Ishikawa (cell line): ENCODE results near the gene ROBO3.

Experiments used
- CEBPB ChIP-seq: IDR thresholded peaks from 2 replicates; pipeline ENCODE4 v1.6.1; 2012
- CREB1 ChIP-seq: IDR thresholded peaks from 2 replicates; pipeline ENCODE4 v1.6.1; 2012; ENCODE audit warnings: low read depth
- EGR1 ChIP-seq: IDR thresholded peaks from 2 replicates; pipeline ENCODE4 v1.6.1; 2012
- EP300 ChIP-seq: IDR thresholded peaks from 2 replicates; pipeline ENCODE4 v1.6.1; 2012; ENCODE audit warnings: borderline replicate concordance
- FOXM1 ChIP-seq: IDR thresholded peaks from 2 replicates; pipeline ENCODE4 v1.6.1; 2012; ENCODE audit warnings: low read depth, borderline replicate concordance
- MAX ChIP-seq: IDR thresholded peaks from 2 replicates; pipeline ENCODE4 v1.6.1; 2012
- NFIC ChIP-seq: IDR thresholded peaks from 2 replicates; pipeline ENCODE4 v1.6.1; 2012
- RAD21 ChIP-seq: IDR thresholded peaks from 2 replicates; pipeline ENCODE4 v1.6.1; 2012; ENCODE audit warnings: low read depth
- TAF1 ChIP-seq: IDR thresholded peaks from 2 replicates; pipeline ENCODE4 v1.6.1; 2012; ENCODE audit warnings: low read depth, mild to moderate bottlenecking
- TCF12 ChIP-seq: IDR thresholded peaks from 2 replicates; pipeline ENCODE4 v1.6.1; 2012; ENCODE audit warnings: low read depth
- TEAD4 ChIP-seq: IDR thresholded peaks from 2 replicates; pipeline ENCODE4 v1.6.1; 2012
- USF1 ChIP-seq: IDR thresholded peaks from 2 replicates; pipeline ENCODE4 v1.6.1; 2012
- YY1 ChIP-seq: IDR thresholded peaks from 2 replicates; pipeline ENCODE4 v1.6.1; 2012; ENCODE audit warnings: low read depth
- ZBTB7A ChIP-seq: IDR thresholded peaks from 2 replicates; pipeline ENCODE4 v1.6.1; 2012; ENCODE audit warnings: low read depth
- TF ChIP-seq, protein P1 (sequence below): IDR thresholded peaks from 2 replicates; pipeline ENCODE4 v1.6.1; 2012; ENCODE audit warnings: low read depth, mild to moderate bottlenecking

The ROBO3 gene

GRCh38 chr11:124864176-124864891 is 898 bp upstream of the ROBO3 start:
- TF ChIP-seq CEBPB (no peak), RAD21 (no peak), MAX (no peak), FOXM1 (no peak), CREB1 (no peak), ZBTB7A (no peak), TEAD4 (no peak)
- TF ChIP-seq, protein P1, sequence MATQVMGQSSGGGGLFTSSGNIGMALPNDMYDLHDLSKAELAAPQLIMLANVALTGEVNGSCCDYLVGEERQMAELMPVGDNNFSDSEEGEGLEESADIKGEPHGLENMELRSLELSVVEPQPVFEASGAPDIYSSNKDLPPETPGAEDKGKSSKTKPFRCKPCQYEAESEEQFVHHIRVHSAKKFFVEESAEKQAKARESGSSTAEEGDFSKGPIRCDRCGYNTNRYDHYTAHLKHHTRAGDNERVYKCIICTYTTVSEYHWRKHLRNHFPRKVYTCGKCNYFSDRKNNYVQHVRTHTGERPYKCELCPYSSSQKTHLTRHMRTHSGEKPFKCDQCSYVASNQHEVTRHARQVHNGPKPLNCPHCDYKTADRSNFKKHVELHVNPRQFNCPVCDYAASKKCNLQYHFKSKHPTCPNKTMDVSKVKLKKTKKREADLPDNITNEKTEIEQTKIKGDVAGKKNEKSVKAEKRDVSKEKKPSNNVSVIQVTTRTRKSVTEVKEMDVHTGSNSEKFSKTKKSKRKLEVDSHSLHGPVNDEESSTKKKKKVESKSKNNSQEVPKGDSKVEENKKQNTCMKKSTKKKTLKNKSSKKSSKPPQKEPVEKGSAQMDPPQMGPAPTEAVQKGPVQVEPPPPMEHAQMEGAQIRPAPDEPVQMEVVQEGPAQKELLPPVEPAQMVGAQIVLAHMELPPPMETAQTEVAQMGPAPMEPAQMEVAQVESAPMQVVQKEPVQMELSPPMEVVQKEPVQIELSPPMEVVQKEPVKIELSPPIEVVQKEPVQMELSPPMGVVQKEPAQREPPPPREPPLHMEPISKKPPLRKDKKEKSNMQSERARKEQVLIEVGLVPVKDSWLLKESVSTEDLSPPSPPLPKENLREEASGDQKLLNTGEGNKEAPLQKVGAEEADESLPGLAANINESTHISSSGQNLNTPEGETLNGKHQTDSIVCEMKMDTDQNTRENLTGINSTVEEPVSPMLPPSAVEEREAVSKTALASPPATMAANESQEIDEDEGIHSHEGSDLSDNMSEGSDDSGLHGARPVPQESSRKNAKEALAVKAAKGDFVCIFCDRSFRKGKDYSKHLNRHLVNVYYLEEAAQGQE: no peak

DNA sequence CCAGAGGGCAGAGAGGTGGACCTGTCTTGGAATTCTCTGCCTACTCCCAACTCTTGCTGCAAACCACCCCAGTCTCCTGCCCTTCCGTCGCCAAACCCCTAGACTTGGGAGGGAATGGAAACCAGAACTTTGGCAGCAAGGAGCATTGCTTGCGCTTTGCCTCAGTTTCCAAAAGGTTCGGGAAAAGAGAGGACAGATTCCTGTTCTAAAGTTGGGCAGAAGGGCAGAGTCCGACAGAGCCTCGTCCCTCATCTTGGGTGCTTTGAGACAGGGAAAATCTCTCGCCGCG is 396 bp upstream of the ROBO3 start:
- TF ChIP-seq TCF12: no peak
- TF ChIP-seq TEAD4: no peak
- TF ChIP-seq CEBPB: no peak
- TF ChIP-seq RAD21: no peak
- no peak for TF ChIP-seq MAX
- TF ChIP-seq, protein P1: no peak
- no peak for TF ChIP-seq TAF1
- no peak for TF ChIP-seq NFIC
- no peak for TF ChIP-seq EGR1
- TF ChIP-seq ZBTB7A: no peak
- TF ChIP-seq YY1: no peak
- TF ChIP-seq FOXM1: no peak
- no peak for TF ChIP-seq CREB1
- TF ChIP-seq USF1: no peak
- TF ChIP-seq EP300: no peak

DNA sequence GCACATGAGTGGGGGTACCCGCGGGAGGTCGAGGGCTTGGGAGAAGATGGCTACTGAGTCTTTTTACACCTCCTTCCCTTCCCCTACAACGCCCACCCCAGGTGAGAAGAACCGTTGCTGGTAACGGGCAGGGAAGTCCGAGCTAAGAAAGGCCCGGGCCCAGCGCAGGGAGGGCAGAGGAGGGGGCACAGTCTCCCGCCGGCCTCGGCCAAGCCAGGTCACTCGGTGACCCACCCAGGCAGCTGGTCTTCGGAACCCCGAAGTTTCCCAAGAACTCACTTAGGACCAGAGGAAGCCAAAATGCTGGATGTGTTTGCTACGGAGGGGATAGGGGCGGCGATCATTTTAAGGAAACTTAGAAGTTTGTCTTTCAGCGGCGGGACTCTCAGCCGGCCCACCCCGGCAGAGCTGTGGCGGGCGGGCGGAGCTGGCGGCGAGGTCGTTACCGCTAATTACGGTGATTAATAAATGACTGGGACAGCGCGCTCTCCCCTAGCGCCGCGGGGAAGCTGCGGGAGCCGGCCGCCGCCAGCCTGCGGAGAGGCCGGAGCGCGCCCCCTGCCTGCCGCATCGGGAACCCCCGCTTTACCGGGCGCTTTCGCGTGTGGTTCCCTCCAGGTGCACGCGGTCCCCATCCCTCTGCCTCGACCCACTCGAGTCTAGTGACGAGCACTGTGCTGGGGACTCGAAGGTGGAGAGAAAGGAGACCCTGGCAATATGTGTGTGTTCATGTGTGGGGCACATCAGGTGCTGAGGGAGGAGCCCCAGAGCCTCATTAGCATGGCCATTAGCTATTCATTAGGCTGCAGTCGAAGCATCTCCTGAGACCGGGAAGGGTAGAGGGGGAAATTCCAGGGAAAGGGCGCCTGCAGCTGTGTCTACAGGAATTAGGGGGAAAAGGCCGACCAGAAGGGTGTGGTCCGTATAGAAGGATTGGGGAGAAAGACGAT is 945 bp downstream of the ROBO3 start:
- TF ChIP-seq MAX: peak; percentile 60; the same call in 1 of the 2 replicates
- TF ChIP-seq YY1: no peak

GRCh38 chr11:124867700-124868099 is 2.5 kb downstream of the ROBO3 start:
- TF ChIP-seq CEBPB (no peak), RAD21 (peak; percentile 28; the same call in 1 of the 2 replicates)

DNA sequence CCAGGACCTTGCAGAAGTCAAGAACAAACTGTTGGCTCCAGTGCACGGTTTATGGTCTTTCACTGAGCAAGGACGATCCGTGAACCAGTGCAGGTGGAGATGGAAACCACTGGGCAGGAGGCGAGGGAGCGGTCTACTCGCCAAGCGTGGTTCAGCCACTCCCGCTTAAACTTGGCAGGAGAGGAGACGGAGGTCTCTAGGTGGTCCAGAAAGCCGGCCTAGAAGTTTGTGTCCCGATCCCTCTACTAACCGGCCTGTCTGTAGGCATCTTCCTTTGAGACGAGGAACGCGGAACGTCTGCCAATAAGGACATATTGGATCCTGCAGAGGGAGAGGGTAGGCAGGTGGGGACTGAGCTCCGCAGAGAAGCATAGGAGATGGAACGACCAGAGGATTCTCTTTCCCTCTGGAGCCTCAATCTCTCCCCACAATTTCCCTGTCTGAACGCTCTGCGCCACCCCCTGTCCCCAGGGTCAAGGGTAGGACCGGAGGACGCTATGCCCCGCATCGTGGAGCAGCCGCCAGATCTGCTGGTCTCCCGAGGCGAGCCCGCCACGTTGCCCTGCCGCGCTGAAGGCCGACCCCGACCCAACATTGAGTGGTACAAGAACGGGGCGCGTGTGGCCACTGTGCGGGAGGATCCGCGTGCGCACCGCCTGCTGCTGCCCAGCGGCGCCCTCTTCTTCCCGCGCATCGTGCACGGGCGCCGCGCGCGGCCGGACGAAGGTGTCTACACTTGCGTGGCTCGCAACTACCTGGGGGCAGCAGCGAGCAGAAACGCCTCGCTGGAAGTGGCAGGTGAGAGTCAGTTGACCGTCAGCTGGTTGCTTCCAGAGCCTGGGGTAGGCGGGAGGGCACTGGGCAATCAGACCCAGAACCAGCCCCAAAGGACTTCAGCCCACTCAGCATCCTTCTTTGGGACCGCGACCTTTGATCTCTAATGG is 3.4 kb downstream of the ROBO3 start:
- TF ChIP-seq TEAD4 (no peak), NFIC (no peak)

DNA sequence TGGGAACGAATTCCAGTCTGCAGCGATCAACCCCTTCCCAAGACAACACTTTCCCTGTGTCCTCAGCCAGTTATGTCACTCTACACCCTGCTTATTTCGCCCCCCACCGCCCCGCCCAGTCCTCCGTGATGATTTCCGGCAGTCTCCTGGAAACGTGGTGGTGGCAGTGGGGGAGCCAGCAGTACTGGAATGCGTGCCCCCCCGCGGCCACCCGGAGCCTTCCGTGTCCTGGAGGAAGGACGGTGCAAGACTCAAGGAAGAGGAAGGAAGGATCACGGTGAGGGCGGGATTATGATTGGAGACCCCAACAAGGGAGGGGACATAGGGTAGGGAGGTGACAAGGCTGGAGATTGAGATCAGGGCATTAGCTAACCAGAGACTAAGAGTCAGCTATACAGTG is 4.1 kb downstream of the ROBO3 start:
- TF ChIP-seq ZBTB7A (no peak), USF1 (no peak), YY1 (no peak), CREB1 (no peak), FOXM1 (no peak), TEAD4 (no peak), EGR1 (no peak), EP300 (no peak), CEBPB (no peak), NFIC (no peak), RAD21 (no peak), TAF1 (no peak), TCF12 (no peak), MAX (no peak)
- TF ChIP-seq, protein P1: no peak
